IPS-NIHi11 (cell line): ENCODE measurements around the gene THPO.
"Not testable (repeated sequence)": the region's sequence is repeated elsewhere in the genome, so short reads cannot be mapped to it uniquely, and the experiment has no call there.

ENCODE experiments used
- DNase-seq: peaks from one replicate; pipeline ENCODE4 v3.0.0; 2012; ENCODE audit warnings: mixed read lengths, low spot score

Gene THPO

DNA sequence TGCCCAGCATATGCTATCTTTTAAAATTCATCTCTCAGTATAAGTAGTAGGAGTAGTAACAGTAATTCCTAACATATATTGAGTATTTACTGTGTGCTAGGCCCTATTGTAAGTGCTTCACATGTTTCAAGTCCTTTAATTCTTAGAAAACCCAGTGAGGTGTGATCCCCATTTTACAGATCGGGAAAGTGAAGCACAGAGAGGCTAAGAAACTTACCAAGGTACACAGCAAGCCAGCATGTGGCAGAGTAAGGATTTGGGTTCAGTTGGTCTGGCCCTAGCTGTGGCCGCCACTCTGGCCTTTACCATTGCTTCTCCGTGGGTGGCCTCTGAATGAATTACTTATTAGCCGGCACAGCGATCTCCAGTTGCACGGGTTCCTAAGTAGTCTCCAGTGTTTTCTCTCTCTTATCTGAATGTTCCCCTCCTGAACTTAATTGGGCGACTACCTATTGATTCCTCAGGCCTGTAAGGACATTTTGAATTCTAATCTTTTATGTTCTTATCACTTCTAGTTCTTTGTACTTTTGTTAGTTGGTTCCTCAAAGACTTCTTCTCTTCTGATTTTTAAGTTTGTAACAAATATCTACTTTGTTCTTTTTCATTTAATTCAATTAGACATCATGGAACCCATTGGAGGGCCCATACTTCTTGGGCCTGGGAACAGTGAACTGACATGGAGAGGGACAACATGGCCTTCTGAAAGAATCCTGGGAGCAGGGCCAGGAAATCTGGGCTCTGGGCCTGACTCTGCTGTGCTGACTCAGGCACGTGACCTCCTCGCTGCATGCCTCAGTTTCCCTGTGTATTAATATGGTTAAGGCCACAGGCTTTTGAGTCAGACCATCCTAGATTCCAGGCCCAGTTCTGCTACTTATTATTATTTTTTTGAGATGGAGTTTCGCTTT lies 28.2 kb downstream of the THPO start:
- DNase-seq = no peak

GRCh38 chr3:184348057-184348382 lies 30.0 kb downstream of the THPO start:
- no peak for DNase-seq

DNA sequence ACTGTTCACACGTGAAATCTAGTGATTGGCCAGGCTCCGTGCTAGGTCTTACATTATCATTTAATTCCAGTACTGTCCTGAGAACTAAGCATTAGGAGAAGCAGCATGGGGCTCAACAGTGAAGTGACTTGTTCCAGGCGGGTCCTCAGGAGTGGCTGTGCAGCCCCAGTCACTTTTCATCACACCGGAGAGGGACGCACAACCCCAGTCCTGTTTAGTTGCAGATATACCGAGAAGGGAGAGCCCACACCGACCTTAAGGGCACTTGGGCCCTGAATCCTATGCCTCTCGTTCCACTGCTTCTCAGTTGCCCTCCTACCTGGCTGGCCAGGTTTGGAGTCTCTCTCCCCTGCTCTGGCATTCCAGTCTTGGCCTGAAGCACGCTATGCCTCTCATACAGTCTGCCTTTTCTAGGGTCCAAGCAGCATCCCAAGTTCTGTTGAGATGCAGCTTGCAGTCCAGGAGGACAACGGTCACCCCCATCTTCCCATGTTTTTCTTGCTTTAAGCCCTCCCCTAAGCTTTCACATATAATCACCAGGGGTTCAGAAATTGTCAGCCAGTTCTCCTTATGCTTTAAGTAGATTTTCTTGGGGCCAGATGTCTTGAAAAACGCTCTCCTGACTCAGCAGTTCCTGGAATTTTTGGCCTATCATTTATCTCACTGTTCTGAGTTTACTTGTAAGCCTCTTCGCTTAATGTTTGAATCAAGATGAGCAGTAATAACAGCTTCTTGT lies 30.5 kb downstream of the THPO start:
- DNase-seq = no peak

DNA sequence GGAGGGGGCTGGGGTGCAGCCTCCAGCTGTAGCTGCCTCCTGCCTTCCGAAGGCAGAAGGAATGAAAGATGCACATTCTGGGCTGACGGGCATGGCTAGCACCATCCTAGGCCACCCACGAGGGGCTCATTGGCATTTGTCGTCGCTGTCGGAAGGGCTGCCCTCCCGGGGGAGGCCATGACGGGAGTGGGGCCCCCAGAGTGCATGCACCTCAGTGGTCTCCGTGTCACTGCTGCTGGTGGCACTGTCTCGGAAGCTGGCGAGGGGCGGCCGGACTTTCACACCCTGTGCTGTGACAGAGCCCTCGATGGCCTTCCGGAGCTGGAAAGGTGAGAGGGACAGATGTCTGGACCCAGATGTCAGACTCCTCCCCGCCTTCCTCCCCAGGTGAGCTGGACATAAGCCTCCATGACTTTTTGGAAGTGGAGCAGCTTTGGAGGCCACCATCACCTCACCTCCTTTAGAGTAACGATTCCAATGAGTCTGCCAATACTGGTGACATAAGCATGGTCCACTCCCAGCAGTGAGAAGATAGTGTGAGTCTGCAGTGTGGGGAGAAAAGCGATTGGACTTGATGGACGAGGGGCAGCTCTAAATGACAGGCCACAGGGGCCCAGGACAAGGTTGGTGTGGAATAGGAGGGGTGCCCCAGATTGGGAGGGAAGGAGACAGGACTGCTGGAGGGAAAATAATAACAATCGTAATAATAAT lies 31.4 kb downstream of the THPO start:
- no peak for DNase-seq

GRCh38 chr3:184345317-184346144 lies 32.5 kb downstream of the THPO start:
- peak; percentile 89 for DNase-seq

DNA sequence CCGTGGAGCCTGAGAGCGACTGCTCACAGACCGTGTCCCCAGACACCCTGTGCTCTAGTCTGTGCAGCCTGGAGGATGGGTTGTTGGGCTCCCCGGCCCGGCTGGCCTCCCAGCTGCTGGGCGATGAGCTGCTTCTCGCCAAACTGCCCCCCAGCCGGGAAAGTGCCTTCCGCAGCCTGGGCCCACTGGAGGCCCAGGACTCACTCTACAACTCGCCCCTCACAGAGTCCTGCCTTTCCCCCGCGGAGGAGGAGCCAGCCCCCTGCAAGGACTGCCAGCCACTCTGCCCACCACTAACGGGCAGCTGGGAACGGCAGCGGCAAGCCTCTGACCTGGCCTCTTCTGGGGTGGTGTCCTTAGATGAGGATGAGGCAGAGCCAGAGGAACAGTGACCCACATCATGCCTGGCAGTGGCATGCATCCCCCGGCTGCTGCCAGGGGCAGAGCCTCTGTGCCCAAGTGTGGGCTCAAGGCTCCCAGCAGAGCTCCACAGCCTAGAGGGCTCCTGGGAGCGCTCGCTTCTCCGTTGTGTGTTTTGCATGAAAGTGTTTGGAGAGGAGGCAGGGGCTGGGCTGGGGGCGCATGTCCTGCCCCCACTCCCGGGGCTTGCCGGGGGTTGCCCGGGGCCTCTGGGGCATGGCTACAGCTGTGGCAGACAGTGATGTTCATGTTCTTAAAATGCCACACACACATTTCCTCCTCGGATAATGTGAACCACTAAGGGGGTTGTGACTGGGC lies 33.3 kb downstream of the THPO start:
- no peak for DNase-seq

DNA sequence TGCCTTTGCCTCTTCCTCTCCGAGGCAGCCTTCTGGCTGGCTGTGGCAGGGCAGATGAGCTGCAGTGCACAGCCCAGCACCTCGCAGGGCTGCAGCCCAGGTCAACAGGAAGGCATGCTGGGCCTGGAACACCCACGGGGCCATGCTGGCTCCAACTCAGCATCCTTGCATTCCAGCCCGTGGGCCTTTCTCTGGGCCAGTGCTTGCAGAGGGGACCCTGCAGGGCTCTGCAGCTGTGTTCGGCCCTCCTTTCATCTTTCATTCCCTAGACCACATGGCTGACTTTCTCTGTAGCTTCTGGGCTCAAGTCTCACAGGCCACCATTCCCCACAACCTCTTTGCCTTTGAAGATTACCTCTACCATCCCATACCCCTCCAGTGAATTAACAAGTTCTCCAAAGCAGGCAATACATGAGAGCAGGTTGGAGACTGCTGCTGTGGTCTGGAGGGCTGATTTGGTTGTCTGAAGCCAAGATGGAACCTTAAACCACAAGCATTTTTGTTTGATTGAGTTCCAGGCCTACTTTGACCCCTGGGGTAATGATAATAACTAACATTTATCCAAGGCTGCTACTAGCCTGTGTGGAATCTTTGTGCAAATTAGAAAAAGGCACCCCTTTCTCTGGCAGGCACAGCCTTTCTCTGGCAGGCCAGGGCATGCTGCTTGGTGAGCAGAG lies 34.7 kb downstream of the THPO start:
- no peak for DNase-seq

DNA sequence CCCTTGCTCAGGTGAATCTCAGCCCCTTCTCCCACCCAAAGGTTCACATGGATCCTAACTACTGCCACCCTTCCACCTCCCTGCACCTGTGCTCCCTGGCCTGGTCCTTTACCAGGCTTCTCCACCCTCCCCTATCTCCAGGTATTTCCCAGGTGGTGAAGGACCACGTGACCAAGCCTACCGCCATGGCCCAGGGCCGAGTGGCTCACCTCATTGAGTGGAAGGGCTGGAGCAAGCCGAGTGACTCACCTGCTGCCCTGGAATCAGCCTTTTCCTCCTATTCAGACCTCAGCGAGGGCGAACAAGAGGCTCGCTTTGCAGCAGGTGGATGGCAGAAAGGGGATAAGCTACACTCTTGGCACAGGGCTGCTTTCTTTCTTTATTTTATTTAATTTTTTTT lies 36.1 kb downstream of the THPO start:
- DNase-seq = no peak

- DNase-seq = not testable (repeated sequence)
Measured at GRCh38 chr3:184339451-184340135, 38.4 kb downstream of the THPO start.

DNA sequence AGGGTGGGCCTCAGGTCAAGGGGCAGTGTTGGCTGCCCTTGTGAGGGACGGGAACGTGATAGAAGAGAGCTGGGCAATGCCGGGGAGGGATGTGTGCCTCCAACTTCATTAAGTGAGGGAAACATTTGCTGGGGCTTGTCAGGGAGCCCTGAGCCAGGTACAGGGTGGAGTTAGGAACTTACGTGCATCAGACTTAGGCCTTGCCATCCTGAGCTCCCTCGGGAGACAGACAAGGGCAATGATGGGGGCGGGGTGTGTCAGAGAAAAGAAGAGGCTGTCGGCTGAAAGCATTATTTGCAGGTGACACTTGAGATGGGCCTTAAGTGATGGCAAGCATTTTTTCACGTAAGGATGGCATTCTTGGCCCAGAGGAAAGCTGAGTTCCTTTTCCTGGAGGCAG lies 39.0 kb downstream of the THPO start:
- DNase-seq = no peak

DNA sequence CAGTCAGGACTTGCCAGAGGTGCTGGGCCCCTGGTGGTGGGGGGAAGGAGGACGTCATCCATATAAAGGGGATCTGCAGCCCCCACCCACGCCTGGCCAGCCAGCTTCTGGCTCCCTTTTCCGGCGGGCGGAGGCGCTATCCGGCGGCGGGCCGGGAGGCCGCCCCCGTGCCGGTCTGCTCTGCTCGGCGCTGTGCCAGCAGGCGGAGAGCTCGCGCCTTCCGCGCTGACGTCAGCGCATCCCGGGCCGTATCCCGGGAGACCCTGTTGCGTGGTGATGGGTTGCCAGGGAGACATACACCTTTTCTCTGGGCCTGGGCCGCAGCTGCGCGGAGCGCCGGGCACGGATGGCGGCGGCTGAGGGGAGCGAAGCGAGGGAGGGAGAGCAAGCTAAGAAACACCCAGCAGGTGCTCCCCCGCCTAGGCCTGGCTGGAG lies 39.5 kb downstream of the THPO start:
- DNase-seq = peak; percentile 93

GRCh38 chr3:184337981-184338380 lies 40.0 kb downstream of the THPO start:
- DNase-seq = no peak

GRCh38 chr3:184337399-184337714 lies 40.6 kb downstream of the THPO start, which contains the start of gene FAM131A:
Gene FAM131A (plus strand): TSS chr3:184337600. CDS start chr3:184337631, 31 bp downstream.
- no peak for DNase-seq

DNA sequence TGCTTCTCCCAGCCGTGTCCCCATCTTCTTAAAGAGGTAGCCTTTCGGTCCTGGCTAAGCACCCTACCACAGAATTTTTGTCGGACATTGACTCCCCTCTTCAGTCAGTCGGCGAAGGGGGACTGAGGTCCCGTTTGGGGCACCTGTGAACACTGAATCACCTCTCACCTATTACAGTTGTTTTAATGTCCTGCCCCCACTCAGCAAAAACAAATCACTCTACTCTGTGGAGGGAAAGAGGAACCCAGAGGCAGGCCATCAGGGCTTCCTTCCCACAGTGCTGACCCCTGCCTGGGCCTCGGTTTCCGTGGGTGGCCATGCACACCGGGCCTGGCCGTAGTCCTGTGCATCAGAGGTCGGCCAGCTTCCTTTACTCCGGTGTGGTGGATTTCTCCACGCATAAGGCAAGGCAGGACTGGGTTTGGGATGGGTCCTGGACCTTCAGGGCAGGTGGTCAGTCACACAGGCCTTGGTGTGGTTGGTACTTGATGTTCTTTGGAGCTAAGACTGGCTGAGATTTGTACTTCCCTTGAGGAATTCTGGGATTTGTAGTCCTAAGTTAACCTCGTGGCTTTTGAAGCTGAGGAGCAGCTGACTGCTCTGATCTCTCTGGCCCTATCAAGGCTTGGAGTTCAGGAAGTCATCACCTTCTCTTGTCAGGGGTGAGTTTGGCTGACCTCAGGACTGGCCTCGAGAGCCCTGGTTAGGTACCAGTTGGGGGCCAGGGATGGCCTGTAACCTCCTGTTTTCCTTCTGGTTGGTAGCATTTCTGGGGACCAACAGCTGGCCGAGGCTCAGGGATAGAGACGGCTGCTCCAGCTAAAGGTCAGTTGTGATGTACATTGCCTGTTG lies 41.2 kb downstream of the THPO start:
- no peak for DNase-seq

DNA sequence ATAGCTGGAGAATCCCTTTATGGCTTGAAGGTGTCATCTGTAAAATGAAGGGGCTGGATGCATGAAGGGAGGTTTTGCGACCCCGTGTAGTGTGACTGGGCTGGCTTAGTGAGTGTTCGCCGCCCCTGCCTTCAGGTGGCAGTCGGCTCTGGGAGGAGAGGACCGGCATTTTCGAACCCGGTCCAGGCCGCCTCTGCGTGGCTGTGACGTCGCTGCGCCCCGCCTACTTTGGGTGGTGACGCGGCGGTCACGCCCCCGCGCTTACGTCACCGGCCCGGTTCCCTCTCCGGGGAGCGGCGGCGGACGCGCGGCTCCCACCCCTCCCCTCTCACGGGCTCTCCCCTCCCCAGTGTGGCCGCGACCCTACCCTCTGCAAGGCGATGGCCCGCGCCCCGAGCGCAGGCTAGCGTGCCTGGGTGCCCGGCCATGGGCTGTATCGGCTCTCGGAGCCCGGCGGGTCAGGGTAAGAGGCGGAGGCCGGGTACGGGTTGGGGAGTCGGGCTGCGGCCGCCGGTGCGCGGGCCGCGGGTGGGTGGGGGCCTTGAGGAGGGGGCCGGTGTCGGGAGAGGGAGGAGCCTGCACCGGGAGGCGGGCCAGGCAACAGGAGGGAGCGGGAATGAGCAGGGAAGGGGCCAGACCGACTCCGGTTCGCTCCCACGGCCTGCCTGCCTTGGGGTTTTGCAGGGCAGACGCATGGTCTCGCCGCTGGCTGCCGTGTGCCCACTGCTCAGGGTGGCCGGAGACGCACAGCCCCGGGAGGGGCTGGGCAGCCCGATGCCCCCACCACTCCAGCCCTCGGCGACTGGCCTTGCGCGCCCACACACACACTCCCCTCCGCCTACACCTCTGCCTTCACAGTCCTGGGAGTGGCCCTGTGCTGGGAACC lies 42.1 kb downstream of the THPO start:
- DNase-seq = peak; percentile 91

DNA sequence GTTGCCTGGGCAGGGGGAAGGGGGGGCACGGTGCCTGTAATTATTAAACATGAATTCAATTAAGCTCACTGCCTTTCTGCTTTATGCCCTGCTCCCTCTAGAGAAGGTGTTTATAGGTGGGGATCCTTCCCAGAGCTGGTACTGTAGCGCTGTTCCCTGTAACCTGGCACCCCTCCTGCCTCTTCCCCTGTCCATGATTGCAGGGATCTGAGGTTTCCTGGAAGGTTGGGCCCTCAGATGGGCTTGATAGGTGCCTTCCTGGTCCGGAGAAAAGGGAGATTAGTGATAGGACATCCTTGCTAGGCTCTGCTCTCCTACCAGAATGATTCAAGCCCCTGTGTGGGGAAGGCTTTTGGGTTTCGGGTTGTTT lies 42.7 kb downstream of the THPO start:
- no peak for DNase-seq

GRCh38 chr3:184334470-184335158 lies 43.4 kb downstream of the THPO start:
- DNase-seq = no peak
